ENCODE measurements around the gene ELF1. TPM values are rescaled to one million over a fixed set of nuclear protein-coding genes. Genes with fewer than 3 reads are reported as not detected.
"Not testable (repeated sequence)": the region's sequence is repeated elsewhere in the genome, so short reads cannot be mapped to it uniquely, and the experiment has no call there.

The ELF1 gene
- total RNA-seq, 3 donors from 2014 or later (not counting 1 experiment from before 2014, with no cell fraction given) = 174 to 216 (median 193) TPM

GRCh38 chr13:41049480-41050440, 30.6 kb upstream of the ELF1 start:
- TF ChIP-seq CTCF (IDR thresholded peaks at IDR 0.05) = no peak
- intact Hi-C loops (cut with micrococcal nuclease) = no loop called here
- Histone ChIP-seq H3K4me1 (ENCODE audit: control insufficient read depth, insufficient read depth, low read length) (peaks cover 3% of the 10 kb centered on the region), H3K9me3 (ENCODE audit: control insufficient read depth, insufficient read depth, low read length) (no peaks in the 10 kb centered on the region), H3K27me3 (ENCODE audit: control insufficient read depth, insufficient read depth, low read length) (no peaks in the 10 kb centered on the region), H3K27ac (ENCODE audit: low read length) (no peak overlapping the region), H3K36me3 (ENCODE audit: control insufficient read depth, insufficient read depth, low read length) (no peaks in the 10 kb centered on the region), H3K4me3 (ENCODE audit: low read length) (no peak overlapping the region)
- Mint-ChIP-seq H3K9me3 (no peaks in the 10 kb centered on the region), H3K4me1 (peaks cover 12 to 14% of the 10 kb centered on the region in 2 donors), H3K27ac (peak overlapping the region in 1 of 2 donors; percentile 0), H3K36me3 (no peaks in the 10 kb centered on the region), H3K27me3 (ENCODE audit: low read depth in 2 of 2) (no peaks in the 10 kb centered on the region), H3K4me3 (no peak overlapping the region)
- ATAC-seq (peak in 1 of 3 donors; percentile 37), DNase-seq (no peak)
- whole genome bisulfite sequencing (ENCODE audit: insufficient coverage) = 92% methylated on average over 3 of the region's 4 CpGs

- Histone ChIP-seq H3K36me3 (ENCODE audit: control insufficient read depth, insufficient read depth, low read length) (no peaks in the 10 kb centered on the region), H3K27ac (ENCODE audit: low read length) (no peak overlapping the region), H3K27me3 (ENCODE audit: control insufficient read depth, insufficient read depth, low read length) (no peaks in the 10 kb centered on the region), H3K9me3 (ENCODE audit: control insufficient read depth, insufficient read depth, low read length) (no peaks in the 10 kb centered on the region), H3K4me1 (ENCODE audit: control insufficient read depth, insufficient read depth, low read length) (peaks cover 3% of the 10 kb centered on the region), H3K4me3 (ENCODE audit: low read length) (no peak overlapping the region)
- Mint-ChIP-seq H3K27me3 (ENCODE audit: low read depth in 2 of 2) (no peaks in the 10 kb centered on the region), H3K36me3 (no peaks in the 10 kb centered on the region), H3K9me3 (no peaks in the 10 kb centered on the region), H3K4me3 (no peak overlapping the region), H3K27ac (no peak overlapping the region), H3K4me1 (peaks cover 12% of the 10 kb centered on the region in 2 donors)
- intact Hi-C loops (cut with micrococcal nuclease) = no loop called here
- DNase-seq = no peak
- ATAC-seq = no peak
- 94% methylated on average over 5 of the region's 5 CpGs for WGBS (ENCODE audit: insufficient coverage)
- TF ChIP-seq CTCF (IDR thresholded peaks at IDR 0.05) = no peak
Measured at GRCh38 chr13:41048640-41049039, 29.5 kb upstream of the ELF1 start.

GRCh38 chr13:41042419-41042818, 23.3 kb upstream of the ELF1 start:
- H3K9me3 Mint-ChIP-seq; ATAC-seq; intact Hi-C loops (cut with micrococcal nuclease); H3K27me3 Mint-ChIP-seq (ENCODE audit: low read depth in 2 of 2); H3K27me3 ChIP-seq (ENCODE audit: control insufficient read depth, insufficient read depth, low read length); DNase-seq; H3K4me3 Mint-ChIP-seq; H3K4me3 ChIP-seq (ENCODE audit: low read length); H3K27ac Mint-ChIP-seq; H3K4me1 ChIP-seq (ENCODE audit: control insufficient read depth, insufficient read depth, low read length); H3K9me3 ChIP-seq (ENCODE audit: control insufficient read depth, insufficient read depth, low read length); H3K36me3 Mint-ChIP-seq; H3K27ac ChIP-seq (ENCODE audit: low read length); H3K36me3 ChIP-seq (ENCODE audit: control insufficient read depth, insufficient read depth, low read length): not testable (repeated sequence)
- WGBS (ENCODE audit: insufficient coverage) = 100% methylated on average over 2 of the region's 4 CpGs
- H3K4me1 Mint-ChIP-seq = peaks cover 9 to 16% of the 10 kb centered on the region in 2 donors

- intact Hi-C loops (cut with micrococcal nuclease) = no loop called here
- Mint-ChIP-seq H3K9me3 (no peaks in the 10 kb centered on the region), H3K36me3 (no peaks in the 10 kb centered on the region), H3K27ac (peak overlapping the region in 1 of 2 donors; percentile 4), H3K4me3 (no peak overlapping the region), H3K27me3 (ENCODE audit: low read depth in 2 of 2) (no peaks in the 10 kb centered on the region), H3K4me1 (peaks cover 9 to 16% of the 10 kb centered on the region in 2 donors)
- ATAC-seq (no peak), DNase-seq (no peak)
- Histone ChIP-seq H3K4me3 (ENCODE audit: low read length) (no peak overlapping the region), H3K4me1 (ENCODE audit: control insufficient read depth, insufficient read depth, low read length) (no peaks in the 10 kb centered on the region), H3K9me3 (ENCODE audit: control insufficient read depth, insufficient read depth, low read length) (no peaks in the 10 kb centered on the region), H3K36me3 (ENCODE audit: control insufficient read depth, insufficient read depth, low read length) (no peaks in the 10 kb centered on the region), H3K27ac (ENCODE audit: low read length) (no peak overlapping the region), H3K27me3 (ENCODE audit: control insufficient read depth, insufficient read depth, low read length) (no peaks in the 10 kb centered on the region)
- 91% methylated on average over 9 of the region's 9 CpGs for WGBS (ENCODE audit: insufficient coverage)
- TF ChIP-seq CTCF (IDR thresholded peaks at IDR 0.05) = no peak
Measured at GRCh38 chr13:41040584-41041334, 21.6 kb upstream of the ELF1 start.

Data from natural killer cell (primary cell).